SK-N-SH treated with all-trans-retinoic acid at 6 μM for 48 hours (cell line): Measurements from ENCODE around the gene GPR137.

Experiments
- ATAC-seq: fragments of 200-7000 bp; cut with Tn5 transposase; 3 replicates; pipeline ENCODE4 v1.9.1; 2020; ENCODE audit warnings: mild to moderate bottlenecking, moderate library complexity
- ARNTL ChIP-seq: fragments of 450-650 bp; formaldehyde crosslinking; IDR thresholded peaks from 2 replicates; pipeline ENCODE4 v1.5.0; 2020; ENCODE audit warnings: low read depth, mild to moderate bottlenecking, moderate library complexity, borderline replicate concordance
- BACH2 ChIP-seq: fragments of 250-450 bp; sonication (Bioruptor Pico); IDR thresholded peaks from 2 replicates; pipeline ENCODE4 v1.9.0; 2021; ENCODE audit warnings: mild to moderate bottlenecking, borderline replicate concordance
- CSDC2 ChIP-seq: fragments of 250-450 bp; sonication (Bioruptor Pico); IDR thresholded peaks from 2 replicates; pipeline ENCODE4 v1.5.0; 2020; ENCODE audit warnings: mild to moderate bottlenecking, moderate library complexity
- ESRRG ChIP-seq: fragments of 250-450 bp; sonication (Bioruptor Pico); IDR thresholded peaks from 2 replicates; pipeline ENCODE4 v1.6.1; 2021; ENCODE audit warnings: mild to moderate bottlenecking
- GLIS3 ChIP-seq: fragments of 250-450 bp; sonication (Bioruptor Pico); IDR thresholded peaks from 2 replicates; pipeline ENCODE4 v1.5.0; 2020; ENCODE audit warnings: mild to moderate bottlenecking, moderate library complexity
- ISL1 ChIP-seq: fragments of 250-450 bp; sonication (Bioruptor Pico); IDR thresholded peaks from 2 replicates; pipeline ENCODE4 v2.1.2; 2022; ENCODE audit warnings: mild to moderate bottlenecking, moderate library complexity
- OSR1 ChIP-seq: fragments of 250-450 bp; sonication (Bioruptor Pico); IDR thresholded peaks from 2 replicates; pipeline ENCODE4 v1.8.0; 2022; ENCODE audit warnings: moderate library complexity, mild to moderate bottlenecking, inconsistent platforms
- PPARA ChIP-seq: fragments of 250-450 bp; sonication (Bioruptor Pico); IDR thresholded peaks from 2 replicates; pipeline ENCODE4 v1.5.0; 2020; ENCODE audit warnings: mild to moderate bottlenecking, borderline replicate concordance
- RARB ChIP-seq: fragments of 250-450 bp; sonication (Bioruptor Pico); IDR thresholded peaks from 2 replicates; pipeline ENCODE4 v1.8.0; 2021; ENCODE audit warnings: mild to moderate bottlenecking, moderate library complexity
- SNAI2 ChIP-seq: fragments of 250-450 bp; sonication (Bioruptor Pico); IDR thresholded peaks from 2 replicates; pipeline ENCODE4 v1.5.0; 2020; ENCODE audit warnings: mild to moderate bottlenecking, moderate library complexity
- TCF4 ChIP-seq: fragments of 250-450 bp; sonication (Bioruptor Pico); IDR thresholded peaks from 2 replicates; pipeline ENCODE4 v1.8.0; 2021; ENCODE audit warnings: mild to moderate bottlenecking, moderate library complexity, borderline replicate concordance
- TOX ChIP-seq: fragments of 250-450 bp; sonication (Bioruptor Pico); IDR thresholded peaks from 2 replicates; pipeline ENCODE4 v1.8.0; 2021; ENCODE audit warnings: mild to moderate bottlenecking, moderate library complexity, borderline replicate concordance
- ZC3H10 ChIP-seq: fragments of 250-450 bp; sonication (Bioruptor Pico); IDR thresholded peaks from 2 replicates; pipeline ENCODE4 v1.5.1; 2021; ENCODE audit warnings: mild to moderate bottlenecking, moderate library complexity
- ZFP3 ChIP-seq: fragments of 250-450 bp; sonication (Bioruptor Pico); IDR thresholded peaks from 2 replicates; pipeline ENCODE4 v1.5.0; 2020; ENCODE audit warnings: mild to moderate bottlenecking, moderate library complexity
- ZFP30 ChIP-seq: fragments of 450-650 bp; formaldehyde crosslinking; IDR thresholded peaks from 2 replicates; pipeline ENCODE4 v1.5.0; 2022; ENCODE audit warnings: mild to moderate bottlenecking, moderate library complexity
- ZNF70 ChIP-seq: fragments of 450-650 bp; formaldehyde crosslinking; IDR thresholded peaks from 2 replicates; pipeline ENCODE4 v1.5.0; 2020; ENCODE audit warnings: mild to moderate bottlenecking, moderate library complexity
- ZNF8 ChIP-seq: fragments of 450-650 bp; formaldehyde crosslinking; IDR thresholded peaks from 2 replicates; pipeline ENCODE4 v1.5.0; 2020; ENCODE audit warnings: mild to moderate bottlenecking, moderate library complexity
- TF ChIP-seq, protein P1 (sequence below): fragments of 250-450 bp; sonication (Bioruptor Pico); IDR thresholded peaks from 2 replicates; pipeline ENCODE4 v1.8.0; 2021; ENCODE audit warnings: low read depth, mild to moderate bottlenecking, moderate library complexity, borderline replicate concordance
- TF ChIP-seq, protein P2 (sequence below): fragments of 250-450 bp; sonication (Bioruptor Pico); IDR thresholded peaks from 2 replicates; pipeline ENCODE4 v1.5.1; 2021; ENCODE audit warnings: mild to moderate bottlenecking, moderate library complexity
- TF ChIP-seq, protein P3 (sequence below): fragments of 250-450 bp; sonication (Bioruptor Pico); IDR thresholded peaks from 2 replicates; pipeline ENCODE4 v1.5.1; 2020; ENCODE audit warnings: low read depth, mild to moderate bottlenecking, moderate library complexity
- TF ChIP-seq, protein P4 (sequence below): fragments of 250-450 bp; sonication (Bioruptor Pico); IDR thresholded peaks from 2 replicates; pipeline ENCODE4 v1.5.0; 2020; ENCODE audit warnings: mild to moderate bottlenecking, moderate library complexity
- TF ChIP-seq, protein P5 (sequence below): fragments of 250-450 bp; sonication (Bioruptor Pico); IDR thresholded peaks from 2 replicates; pipeline ENCODE4 v1.8.0; 2020; ENCODE audit warnings: mild to moderate bottlenecking, moderate library complexity, borderline replicate concordance

The GPR137 gene

DNA sequence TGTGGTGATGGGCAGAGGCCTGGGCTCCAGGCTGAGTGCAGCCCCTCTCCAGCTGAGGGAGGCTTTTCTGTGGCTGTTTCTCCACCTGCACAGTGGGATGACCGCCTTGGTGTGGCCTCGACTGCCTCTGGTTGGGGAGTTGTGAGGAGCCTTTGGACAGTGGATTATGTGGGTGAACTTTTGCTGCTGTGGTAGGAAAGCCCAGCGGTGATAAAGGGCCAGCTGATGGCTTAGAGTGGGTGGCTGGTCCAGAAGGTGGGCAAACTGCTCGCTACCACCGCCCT lies 18.3 kb downstream of the GPR137 start:
- no peak for TF ChIP-seq RARB (CRISPR knock-in tag)
- TF ChIP-seq PPARA (CRISPR knock-in tag): no peak
- TF ChIP-seq TOX: no peak
- TF ChIP-seq CSDC2 (CRISPR knock-in tag): no peak
- no peak for TF ChIP-seq ISL1 (CRISPR knock-in tag)
- no peak for TF ChIP-seq ZNF70 (CRISPR knock-in tag)
- TF ChIP-seq ZFP30 (CRISPR knock-in tag): no peak
- TF ChIP-seq ZC3H10 (CRISPR knock-in tag): no peak
- no peak for TF ChIP-seq GLIS3 (CRISPR knock-in tag)
- TF ChIP-seq, protein P1, sequence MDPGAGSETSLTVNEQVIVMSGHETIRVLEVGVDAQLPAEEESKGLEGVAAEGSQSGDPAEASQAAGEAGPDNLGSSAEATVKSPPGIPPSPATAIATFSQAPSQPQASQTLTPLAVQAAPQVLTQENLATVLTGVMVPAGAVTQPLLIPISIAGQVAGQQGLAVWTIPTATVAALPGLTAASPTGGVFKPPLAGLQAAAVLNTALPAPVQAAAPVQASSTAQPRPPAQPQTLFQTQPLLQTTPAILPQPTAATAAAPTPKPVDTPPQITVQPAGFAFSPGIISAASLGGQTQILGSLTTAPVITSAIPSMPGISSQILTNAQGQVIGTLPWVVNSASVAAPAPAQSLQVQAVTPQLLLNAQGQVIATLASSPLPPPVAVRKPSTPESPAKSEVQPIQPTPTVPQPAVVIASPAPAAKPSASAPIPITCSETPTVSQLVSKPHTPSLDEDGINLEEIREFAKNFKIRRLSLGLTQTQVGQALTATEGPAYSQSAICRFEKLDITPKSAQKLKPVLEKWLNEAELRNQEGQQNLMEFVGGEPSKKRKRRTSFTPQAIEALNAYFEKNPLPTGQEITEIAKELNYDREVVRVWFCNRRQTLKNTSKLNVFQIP (CRISPR knock-in tag): no peak
- TF ChIP-seq OSR1 (CRISPR knock-in tag): no peak
- no peak for TF ChIP-seq ZNF8
- no peak for TF ChIP-seq ARNTL (CRISPR knock-in tag)
- no peak for TF ChIP-seq SNAI2 (CRISPR knock-in tag)
- TF ChIP-seq, protein P2, sequence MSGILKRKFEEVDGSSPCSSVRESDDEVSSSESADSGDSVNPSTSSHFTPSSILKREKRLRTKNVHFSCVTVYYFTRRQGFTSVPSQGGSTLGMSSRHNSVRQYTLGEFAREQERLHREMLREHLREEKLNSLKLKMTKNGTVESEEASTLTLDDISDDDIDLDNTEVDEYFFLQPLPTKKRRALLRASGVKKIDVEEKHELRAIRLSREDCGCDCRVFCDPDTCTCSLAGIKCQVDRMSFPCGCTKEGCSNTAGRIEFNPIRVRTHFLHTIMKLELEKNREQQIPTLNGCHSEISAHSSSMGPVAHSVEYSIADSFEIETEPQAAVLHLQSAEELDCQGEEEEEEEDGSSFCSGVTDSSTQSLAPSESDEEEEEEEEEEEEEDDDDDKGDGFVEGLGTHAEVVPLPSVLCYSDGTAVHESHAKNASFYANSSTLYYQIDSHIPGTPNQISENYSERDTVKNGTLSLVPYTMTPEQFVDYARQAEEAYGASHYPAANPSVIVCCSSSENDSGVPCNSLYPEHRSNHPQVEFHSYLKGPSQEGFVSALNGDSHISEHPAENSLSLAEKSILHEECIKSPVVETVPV (CRISPR knock-in tag): no peak
- no peak for TF ChIP-seq BACH2 (CRISPR knock-in tag)
- TF ChIP-seq ESRRG: no peak
- TF ChIP-seq, protein P3, sequence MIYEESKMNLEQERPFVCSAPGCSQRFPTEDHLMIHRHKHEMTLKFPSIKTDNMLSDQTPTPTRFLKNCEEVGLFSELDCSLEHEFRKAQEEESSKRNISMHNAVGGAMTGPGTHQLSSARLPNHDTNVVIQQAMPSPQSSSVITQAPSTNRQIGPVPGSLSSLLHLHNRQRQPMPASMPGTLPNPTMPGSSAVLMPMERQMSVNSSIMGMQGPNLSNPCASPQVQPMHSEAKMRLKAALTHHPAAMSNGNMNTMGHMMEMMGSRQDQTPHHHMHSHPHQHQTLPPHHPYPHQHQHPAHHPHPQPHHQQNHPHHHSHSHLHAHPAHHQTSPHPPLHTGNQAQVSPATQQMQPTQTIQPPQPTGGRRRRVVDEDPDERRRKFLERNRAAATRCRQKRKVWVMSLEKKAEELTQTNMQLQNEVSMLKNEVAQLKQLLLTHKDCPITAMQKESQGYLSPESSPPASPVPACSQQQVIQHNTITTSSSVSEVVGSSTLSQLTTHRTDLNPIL: no peak
- TF ChIP-seq TCF4 (CRISPR knock-in tag): no peak
- no peak for TF ChIP-seq ZFP3 (CRISPR knock-in tag)
- ATAC-seq: no peak

DNA sequence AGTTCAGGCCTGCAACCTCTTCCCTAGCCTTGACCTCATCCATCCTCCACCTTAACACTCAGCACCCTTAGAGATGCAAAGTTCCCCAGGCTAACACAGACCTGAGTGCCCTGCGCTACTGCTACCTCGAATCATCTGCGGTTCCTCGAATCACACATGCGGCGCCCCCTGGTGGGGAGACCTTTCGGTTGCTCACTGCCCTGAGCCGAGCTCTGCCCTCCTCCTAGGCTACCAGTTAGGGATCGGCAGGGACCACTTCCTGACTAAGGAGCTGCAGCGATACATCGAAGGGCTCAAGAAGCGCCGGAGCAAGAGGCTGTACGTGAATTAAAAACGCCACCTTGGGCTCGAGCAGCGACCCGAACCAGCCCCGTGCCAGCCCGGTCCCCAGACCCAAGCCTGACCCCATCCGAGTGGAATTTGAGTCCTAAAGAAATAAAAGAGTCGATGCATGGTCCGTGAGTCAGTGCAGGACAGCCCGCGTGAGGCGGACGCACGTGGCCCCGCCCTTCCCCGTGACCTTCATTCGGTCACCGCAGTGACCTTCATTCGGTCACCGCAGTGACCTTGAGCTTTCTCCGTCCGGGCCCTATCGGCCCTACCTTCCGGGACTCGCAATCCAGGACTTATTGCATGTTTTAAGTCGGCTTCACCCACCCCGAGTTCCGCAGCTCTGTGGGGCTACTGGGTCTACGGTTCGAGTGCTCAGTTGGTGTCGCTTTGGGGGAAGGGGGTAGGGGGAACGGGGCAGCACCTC lies 18.8 kb downstream of the GPR137 start:
- no peak for TF ChIP-seq RARB (CRISPR knock-in tag)
- TF ChIP-seq ZFP30 (CRISPR knock-in tag): no peak
- no peak for TF ChIP-seq CSDC2 (CRISPR knock-in tag)
- 0 out of 2 replicates have a peak, but pooled peaks have one; percentile 38 for TF ChIP-seq ZFP3 (CRISPR knock-in tag)
- TF ChIP-seq, protein P4, sequence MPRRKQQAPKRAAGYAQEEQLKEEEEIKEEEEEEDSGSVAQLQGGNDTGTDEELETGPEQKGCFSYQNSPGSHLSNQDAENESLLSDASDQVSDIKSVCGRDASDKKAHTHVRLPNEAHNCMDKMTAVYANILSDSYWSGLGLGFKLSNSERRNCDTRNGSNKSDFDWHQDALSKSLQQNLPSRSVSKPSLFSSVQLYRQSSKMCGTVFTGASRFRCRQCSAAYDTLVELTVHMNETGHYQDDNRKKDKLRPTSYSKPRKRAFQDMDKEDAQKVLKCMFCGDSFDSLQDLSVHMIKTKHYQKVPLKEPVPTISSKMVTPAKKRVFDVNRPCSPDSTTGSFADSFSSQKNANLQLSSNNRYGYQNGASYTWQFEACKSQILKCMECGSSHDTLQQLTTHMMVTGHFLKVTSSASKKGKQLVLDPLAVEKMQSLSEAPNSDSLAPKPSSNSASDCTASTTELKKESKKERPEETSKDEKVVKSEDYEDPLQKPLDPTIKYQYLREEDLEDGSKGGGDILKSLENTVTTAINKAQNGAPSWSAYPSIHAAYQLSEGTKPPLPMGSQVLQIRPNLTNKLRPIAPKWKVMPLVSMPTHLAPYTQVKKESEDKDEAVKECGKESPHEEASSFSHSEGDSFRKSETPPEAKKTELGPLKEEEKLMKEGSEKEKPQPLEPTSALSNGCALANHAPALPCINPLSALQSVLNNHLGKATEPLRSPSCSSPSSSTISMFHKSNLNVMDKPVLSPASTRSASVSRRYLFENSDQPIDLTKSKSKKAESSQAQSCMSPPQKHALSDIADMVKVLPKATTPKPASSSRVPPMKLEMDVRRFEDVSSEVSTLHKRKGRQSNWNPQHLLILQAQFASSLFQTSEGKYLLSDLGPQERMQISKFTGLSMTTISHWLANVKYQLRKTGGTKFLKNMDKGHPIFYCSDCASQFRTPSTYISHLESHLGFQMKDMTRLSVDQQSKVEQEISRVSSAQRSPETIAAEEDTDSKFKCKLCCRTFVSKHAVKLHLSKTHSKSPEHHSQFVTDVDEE (CRISPR knock-in tag): 0 out of 2 replicates have a peak, but pooled peaks have one; percentile 38
- TF ChIP-seq ZC3H10 (CRISPR knock-in tag): no peak
- TF ChIP-seq, protein P5, sequence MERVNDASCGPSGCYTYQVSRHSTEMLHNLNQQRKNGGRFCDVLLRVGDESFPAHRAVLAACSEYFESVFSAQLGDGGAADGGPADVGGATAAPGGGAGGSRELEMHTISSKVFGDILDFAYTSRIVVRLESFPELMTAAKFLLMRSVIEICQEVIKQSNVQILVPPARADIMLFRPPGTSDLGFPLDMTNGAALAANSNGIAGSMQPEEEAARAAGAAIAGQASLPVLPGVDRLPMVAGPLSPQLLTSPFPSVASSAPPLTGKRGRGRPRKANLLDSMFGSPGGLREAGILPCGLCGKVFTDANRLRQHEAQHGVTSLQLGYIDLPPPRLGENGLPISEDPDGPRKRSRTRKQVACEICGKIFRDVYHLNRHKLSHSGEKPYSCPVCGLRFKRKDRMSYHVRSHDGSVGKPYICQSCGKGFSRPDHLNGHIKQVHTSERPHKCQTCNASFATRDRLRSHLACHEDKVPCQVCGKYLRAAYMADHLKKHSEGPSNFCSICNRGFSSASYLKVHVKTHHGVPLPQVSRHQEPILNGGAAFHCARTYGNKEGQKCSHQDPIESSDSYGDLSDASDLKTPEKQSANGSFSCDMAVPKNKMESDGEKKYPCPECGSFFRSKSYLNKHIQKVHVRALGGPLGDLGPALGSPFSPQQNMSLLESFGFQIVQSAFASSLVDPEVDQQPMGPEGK (CRISPR knock-in tag): no peak
- TF ChIP-seq ESRRG: peak; percentile 93
- no peak for TF ChIP-seq PPARA (CRISPR knock-in tag)
- ATAC-seq: peak; percentile 82
